MM.1S (cell line): Measurements from ENCODE around the gene ESR2.

Experiments used
- CTCF ChIP-seq: fragments of 300-600 bp; sonication (generic); IDR thresholded peaks from 2 replicates; pipeline ENCODE4 v1.5.1; 2016; ENCODE audit warnings: antibody characterized with exemption, low read length, mixed read lengths
- EZH2 ChIP-seq: fragments of 300-600 bp; sonication (generic); optimal IDR thresholded peaks from 2 replicates; pipeline ENCODE3; 2017; ENCODE audit warnings: low read depth, mild to moderate bottlenecking, antibody characterized with exemption, low read length, mixed read lengths
- EZH2phosphoT487 ChIP-seq: fragments of 300-600 bp; sonication (generic); IDR thresholded peaks from 2 replicates; pipeline ENCODE4 v1.6.1; 2018; ENCODE audit warnings: antibody characterized with exemption, low read length

DNA sequence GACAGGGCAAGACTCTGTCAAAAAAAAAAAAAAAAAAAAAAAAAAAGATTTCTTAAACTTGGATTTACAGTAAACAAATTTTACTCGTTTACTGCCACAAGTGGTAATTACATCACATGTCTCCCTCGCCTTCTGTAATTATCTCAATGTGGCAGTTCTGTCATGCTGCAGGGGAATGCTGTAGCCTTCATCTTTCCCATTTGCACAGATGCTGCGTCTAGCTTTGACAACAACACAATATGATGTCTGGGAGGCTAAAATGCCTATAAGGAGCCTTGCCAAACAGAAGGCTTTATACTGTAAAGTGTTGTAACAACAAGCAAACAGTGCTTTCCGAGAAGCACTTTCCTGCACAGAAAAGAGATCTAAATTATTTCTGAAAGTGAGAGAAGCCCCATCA is 48.7 kb downstream of the ESR2 start:
- no peak for TF ChIP-seq EZH2
- TF ChIP-seq CTCF, result no peak
- TF ChIP-seq EZH2phosphoT487, result no peak
